GM18870 (cell line): ENCODE results near the gene SBK2.

Experiments used
- ATAC-seq: cut with Tn5 transposase; IDR thresholded peaks from one replicate; pipeline ENCODE4 v1.9.1; 2021; ENCODE audit warnings: moderate library complexity; ENCODE audit not compliant: unreplicated experiment

The SBK2 gene

GRCh38 chr19:55486971-55487923 is 49.7 kb downstream of the SBK2 start:
- ATAC-seq, result no peak

- ATAC-seq, result no peak
Measured at GRCh38 chr19:55486043-55486970, 50.6 kb downstream of the SBK2 start.

- no peak for ATAC-seq
Measured at GRCh38 chr19:55485439-55486011, 51.4 kb downstream of the SBK2 start.

- no peak for ATAC-seq
Measured at GRCh38 chr19:55484593-55485438, 52.1 kb downstream of the SBK2 start, which contains the start of gene NAT14. Gene NAT14 (plus strand): TSS chr19:55485188. CDS start chr19:55485709, 521 bp downstream.

DNA sequence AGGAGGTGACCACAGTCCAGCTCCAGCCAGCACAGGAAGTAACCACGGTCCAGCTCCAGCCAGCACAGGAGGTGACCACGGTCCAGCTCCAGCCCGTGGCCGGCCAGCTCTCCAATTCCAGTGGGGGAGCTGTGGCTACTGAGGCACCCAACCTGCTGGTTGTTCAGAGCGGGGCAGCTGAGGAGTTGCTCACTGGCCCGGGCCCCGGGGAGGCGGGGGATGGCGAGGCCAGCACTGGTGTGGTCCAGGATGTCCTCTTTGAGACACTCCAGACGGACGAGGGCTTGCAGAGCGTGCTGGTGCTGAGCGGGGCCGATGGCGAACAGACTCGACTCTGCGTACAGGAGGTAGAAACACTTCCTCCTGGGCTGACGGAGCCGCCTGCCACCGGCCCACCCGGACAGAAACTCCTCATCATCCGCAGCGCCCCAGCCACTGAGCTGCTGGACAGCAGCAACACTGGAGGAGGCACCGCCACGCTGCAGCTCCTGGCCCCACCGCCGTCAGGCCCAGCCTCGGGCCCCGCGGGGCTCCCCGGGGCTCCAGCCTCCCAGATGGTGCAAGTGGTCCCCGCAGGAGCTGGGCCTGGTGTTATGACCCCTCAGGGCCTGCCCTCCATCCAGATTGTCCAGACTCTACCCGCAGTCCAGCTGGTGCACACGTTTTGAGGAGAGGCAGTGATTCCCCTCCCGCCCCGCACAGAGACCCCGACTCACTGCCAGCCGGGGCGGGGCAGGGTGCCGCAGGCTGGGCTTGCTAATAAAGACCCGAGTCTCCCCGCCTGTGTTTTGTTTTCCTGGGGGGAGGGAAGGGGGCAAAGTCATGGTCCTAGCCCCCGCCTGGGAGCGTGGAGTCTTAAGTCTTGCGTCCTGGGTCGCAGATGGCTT is 53.0 kb downstream of the SBK2 start:
- no peak for ATAC-seq

DNA sequence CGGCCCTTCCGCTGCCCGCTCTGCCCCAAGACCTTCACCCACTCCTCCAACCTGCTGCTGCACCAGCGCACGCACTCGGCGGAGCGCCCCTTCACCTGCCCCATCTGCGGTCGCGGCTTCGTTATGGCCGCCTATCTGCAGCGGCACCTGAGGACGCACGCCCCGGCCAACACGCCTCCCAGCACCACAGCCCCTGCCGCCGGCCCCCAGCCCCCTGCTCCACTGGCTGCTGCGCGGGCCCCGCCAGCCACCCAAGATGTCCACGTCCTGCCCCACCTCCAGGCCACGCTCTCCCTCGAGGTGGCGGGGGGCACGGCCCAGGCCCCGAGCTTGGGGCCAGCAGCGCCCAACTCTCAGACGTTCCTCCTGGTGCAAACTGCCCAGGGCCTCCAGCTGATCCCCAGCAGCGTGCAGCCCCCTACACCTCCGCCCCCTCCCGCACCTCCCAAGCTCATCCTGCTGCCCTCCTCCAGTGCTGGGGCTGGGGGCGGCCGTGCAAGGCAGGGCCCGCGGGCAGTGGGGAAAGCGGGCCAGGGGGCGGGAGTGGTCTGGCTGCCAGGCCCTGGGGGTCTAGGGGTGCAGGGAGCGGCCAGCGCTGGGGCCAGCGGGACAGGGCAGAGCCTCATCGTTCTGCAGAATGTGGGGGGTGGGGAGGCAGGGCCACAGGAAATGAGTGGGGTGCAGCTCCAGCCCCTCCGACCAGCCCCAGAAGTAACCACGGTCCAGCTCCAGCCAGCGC is 53.8 kb downstream of the SBK2 start:
- no peak for ATAC-seq

DNA sequence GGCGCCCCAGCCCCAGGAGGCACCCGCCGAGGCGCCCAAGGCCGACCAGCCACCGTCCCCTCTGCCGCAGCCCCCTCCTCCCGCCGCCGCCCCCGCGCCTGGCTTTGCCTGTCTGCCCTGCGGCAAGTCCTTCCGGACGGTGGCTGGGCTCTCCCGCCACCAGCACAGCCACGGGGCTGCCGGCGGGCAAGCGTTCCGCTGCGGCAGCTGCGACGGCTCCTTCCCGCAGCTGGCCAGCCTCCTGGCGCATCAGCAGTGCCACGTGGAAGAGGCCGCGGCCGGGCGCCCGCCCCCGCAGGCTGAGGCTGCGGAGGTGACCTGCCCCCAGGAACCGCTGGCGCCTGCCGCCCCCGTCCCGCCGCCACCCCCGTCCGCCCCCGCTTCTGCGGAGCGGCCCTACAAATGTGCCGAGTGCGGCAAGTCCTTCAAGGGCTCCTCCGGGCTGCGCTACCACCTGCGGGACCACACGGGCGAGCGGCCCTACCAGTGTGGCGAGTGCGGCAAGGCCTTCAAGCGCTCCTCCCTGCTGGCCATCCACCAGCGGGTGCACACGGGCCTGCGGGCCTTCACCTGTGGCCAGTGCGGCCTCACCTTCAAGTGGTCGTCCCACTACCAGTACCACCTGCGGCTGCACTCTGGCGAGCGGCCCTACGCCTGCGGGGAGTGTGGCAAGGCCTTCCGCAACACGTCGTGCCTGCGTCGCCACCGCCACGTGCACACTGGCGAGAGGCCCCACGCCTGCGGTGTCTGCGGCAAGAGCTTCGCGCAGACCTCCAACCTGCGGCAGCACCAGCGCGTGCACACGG is 54.6 kb downstream of the SBK2 start:
- no peak for ATAC-seq

- ATAC-seq, result no peak
Measured at GRCh38 chr19:55481794-55482155, 55.2 kb downstream of the SBK2 start.

DNA sequence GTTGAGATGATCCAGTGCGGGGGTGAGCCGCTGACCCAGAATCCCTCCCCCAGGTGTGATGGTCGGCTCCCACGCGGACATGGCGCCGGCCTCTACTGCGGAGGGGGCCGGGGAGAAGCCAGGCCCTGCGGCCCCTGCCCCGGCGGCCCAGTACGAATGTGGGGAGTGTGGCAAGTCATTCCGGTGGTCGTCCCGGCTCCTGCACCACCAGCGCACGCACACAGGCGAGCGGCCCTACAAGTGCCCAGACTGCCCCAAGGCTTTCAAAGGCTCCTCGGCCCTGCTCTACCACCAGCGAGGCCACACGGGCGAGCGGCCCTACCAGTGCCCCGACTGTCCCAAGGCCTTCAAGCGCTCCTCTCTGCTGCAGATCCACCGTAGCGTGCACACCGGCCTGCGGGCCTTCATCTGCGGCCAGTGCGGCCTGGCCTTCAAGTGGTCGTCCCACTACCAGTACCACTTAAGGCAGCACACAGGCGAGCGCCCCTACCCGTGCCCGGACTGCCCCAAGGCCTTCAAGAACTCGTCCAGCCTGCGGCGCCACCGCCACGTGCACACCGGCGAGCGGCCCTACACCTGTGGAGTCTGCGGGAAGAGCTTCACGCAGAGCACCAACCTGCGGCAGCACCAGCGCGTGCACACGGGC is 55.7 kb downstream of the SBK2 start:
- ATAC-seq, result no peak

DNA sequence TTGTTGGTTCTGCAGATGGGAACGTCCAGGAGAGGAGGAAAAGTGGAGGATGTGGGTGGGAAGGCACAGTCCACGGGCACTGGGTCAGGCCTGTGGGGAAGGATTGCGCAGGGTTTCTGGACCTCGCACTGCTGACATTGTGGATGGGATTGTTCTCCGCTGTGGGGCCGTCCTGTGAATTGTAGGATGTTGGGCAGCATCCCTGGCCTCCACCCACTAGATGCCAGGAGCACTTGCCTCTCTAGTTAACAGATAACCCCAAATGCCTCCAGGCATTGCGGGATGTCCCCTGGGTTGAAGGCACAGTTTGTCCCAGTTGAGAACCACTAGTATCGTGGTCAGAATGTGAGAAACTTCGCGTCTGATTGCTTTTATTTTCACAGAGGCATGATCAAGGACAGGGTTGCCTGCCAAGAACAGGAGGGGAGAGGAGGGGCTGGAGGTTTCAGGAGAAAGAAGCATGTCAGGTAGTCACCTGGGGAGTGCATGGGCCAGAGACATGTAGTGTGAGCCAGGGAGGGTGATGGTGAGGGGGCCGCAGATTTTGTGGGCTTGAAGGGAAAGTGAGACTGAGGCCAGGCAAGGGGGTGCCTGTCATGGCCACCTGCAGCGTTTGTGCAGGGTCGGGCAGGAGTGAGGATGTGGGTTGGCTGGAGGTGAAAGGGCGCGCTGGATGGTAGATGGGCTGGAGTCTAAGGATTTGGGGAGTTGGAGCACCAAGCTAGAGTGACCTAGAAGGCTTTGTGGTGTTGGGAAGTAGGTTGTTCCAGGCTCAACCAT is 57.3 kb downstream of the SBK2 start:
- ATAC-seq, result no peak

- no peak for ATAC-seq
Measured at GRCh38 chr19:55479045-55479444, 57.9 kb downstream of the SBK2 start.
